HG03354 (cell line): ENCODE data around the gene LAIR2.
"Not testable (repeated sequence)": the region's sequence is repeated elsewhere in the genome, so short reads cannot be mapped to it uniquely, and the experiment has no call there.

ENCODE experiments used
- ATAC-seq: cut with Tn5 transposase; IDR thresholded peaks from one replicate; pipeline ENCODE4 v1.9.1; 2021; ENCODE audit warnings: mild to moderate bottlenecking; ENCODE audit not compliant: unreplicated experiment, poor library complexity, severe bottlenecking

Gene LAIR2

DNA sequence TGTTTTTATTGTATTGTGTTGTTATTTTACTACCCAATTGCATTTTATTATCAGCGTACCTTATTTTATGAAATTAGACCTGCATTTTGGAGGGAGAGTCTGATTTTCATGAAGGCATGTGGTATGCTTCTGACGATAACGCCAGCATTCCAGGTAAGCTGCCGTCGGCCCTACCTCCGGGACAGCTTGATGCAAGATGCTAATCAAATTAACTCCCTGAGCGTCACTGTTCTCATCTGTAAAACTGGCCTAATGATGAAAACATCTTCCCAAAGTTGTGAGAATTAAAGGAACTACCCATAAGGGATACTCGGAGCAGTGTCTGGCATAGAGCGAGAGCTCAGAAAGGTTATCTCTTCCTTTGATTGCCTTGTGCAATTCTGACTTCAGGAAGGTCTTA lies 12.9 kb upstream of the LAIR2 start:
- no peak for ATAC-seq

DNA sequence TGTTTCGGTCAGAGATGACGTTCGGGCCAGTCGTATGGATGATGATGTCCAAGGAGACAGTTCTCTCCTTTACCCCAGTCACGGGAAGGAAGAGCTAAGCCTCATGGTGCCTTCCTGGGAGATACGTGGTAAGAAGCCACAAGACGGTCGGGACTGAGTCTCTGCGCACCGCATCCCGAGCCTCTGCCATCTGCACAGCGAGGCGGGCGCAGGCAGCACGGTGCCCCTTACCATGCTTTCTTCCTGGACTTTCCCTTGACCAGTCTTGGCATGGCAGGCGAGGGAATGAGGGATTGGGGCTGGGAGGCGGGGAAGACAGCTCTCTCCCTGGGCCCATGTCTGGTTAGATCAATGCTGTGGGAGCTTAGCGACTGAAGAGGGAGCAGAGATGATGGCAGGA lies 10.1 kb upstream of the LAIR2 start:
- ATAC-seq: no peak

DNA sequence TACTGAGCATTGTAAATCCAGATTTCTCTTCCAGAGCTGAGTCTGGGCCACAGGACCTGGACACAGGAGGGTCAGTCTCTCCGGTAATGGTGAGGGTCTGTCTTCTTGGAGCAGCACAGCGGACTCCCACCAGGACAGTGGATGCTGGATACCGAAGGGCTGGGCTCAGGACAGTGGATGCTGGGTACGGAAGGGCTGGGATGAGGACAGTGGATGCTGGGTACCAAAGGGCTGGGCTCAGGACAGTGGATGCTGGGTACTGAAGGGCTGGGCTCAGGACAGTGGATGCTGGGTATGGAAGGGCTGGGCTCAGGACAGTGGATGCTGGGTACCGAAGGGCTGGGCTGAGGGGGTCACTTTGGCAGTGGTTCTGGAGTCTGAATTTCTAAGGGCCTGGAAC lies 9.6 kb upstream of the LAIR2 start:
- not testable (repeated sequence) for ATAC-seq

DNA sequence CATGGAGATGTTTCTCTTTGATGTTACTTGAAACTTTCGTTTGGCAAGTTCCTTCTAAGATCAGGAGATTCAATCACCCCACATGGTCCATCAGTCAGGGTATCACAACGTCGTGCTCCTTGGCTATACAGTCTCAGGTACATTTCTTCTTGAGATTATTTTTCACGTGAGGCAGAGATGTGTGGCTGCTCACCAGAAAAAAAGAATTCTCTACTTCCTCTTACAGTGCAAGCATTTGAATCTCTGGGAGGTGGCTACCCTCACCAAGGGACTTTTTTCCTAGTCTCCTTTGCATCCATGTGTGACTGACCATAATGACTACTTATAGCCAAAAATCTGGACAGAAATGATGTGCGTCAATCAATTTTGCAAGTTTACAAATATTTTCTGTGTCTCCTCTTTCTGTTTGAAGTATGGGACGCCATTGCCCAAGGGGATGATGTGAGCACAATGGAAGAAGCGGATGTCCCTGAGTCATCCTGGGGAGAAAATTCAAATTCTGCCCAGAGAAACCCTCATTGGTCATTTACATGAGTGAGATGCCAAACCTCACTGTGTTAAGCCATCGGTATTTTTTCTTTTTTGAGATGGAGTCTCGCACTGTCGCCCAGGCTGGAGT lies 8.6 kb upstream of the LAIR2 start:
- ATAC-seq: no peak

DNA sequence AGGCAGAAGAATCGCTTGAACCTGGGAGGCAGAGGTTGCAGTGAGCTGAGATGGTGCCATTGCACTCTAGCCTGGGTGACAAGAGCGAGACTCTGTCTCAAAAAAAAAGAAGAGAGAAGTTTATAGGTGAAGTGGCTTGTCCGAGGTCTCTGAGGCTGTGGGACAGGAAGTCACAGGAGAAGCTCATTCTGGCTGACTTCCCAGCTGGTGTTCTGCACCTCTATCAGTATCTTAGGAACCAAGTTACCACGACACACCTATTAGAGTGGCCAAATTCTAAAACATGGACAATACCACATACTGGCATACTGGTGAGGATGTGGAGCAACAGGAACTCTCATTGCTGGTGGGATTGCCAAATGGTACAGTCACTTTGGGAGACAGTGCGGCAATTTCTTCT lies 7.3 kb upstream of the LAIR2 start:
- not testable (repeated sequence) for ATAC-seq

DNA sequence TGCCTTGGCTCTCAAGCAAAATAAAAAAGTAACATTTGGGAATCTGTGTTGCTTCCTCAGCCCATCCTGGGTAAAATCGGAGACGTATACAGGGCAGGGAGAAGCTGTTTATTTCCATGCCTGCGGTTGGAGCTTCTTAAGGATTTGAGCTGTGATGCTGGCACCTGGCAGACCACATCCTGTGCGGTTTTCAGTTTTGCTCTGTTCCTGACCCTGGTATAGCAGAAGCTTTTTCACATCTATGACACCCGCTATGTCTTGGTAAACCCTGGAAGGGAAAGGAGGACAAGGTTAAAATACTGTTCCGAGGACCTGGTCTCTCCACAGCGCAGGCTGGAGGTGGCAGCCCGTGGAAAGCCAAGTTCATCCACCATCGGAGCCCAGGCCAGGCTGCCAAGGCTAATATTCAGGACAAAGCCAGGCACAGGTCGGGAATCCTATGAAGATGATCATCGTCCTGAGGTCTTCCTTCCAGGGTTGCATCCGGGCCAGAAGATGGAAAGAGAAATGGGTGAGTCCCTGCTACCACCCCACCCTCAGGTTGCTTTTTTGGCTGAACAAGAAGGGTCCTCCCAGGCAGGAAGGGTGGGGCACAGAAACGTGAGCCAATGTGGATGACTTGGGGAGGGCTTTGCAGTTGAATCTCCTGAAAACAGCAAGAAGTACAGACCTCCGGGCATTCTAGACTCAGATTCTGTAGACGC lies 4.7 kb upstream of the LAIR2 start:
- ATAC-seq: not testable (repeated sequence)

DNA sequence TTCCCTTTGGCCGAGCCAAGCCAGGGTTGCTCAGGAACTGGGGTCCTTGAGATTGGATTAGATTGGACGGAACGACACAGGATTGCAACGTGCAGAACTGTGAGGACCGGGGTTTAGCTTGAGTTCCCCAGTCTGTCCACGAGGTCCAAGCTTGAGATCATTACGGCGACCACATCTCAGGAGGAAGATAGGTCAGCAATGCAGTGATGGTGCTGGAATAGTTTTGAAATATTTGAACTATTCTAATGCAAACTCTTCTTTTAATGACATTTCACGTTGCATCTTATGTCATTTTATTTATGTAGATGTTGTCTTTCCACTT lies 4.2 kb upstream of the LAIR2 start:
- not testable (repeated sequence) for ATAC-seq

DNA sequence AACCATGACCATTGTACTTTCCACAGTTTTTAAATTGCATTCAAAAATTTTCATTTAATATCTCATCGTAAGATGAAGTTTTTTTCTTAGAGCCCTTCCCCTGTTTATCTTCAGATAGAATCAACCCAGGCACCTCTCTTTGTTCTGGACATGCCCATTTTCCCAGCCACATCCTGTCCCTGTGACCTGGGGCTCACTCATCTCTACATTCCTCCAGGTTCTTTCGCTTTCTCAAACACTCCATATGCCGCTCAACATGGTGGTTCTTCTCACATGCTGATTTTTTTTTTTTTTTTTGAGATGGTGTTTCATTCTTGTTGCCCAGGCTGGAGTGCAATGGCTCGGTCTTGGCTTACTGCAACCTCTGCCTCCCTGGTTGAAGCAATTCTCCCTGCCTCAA lies 2.9 kb downstream of the LAIR2 start:
- ATAC-seq: not testable (repeated sequence)

DNA sequence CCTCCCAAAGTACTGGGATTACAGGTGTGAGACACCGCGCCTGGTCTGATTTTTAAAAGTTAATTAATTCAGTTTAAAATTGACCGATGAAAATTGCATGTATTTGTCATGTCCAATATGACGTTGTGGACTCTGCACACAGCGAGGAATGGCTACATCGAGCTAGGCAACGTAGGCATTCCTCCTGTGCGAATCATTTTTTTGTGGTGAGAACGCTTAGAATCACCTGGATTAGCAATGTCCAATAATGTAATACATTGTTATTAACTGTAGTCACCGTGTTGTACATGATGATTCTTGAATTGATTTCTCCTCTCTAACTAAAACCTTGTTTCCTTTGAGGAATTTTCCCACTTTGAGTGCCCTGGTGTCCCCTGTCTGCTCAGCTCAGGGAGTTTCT lies 3.4 kb downstream of the LAIR2 start:
- no peak for ATAC-seq

DNA sequence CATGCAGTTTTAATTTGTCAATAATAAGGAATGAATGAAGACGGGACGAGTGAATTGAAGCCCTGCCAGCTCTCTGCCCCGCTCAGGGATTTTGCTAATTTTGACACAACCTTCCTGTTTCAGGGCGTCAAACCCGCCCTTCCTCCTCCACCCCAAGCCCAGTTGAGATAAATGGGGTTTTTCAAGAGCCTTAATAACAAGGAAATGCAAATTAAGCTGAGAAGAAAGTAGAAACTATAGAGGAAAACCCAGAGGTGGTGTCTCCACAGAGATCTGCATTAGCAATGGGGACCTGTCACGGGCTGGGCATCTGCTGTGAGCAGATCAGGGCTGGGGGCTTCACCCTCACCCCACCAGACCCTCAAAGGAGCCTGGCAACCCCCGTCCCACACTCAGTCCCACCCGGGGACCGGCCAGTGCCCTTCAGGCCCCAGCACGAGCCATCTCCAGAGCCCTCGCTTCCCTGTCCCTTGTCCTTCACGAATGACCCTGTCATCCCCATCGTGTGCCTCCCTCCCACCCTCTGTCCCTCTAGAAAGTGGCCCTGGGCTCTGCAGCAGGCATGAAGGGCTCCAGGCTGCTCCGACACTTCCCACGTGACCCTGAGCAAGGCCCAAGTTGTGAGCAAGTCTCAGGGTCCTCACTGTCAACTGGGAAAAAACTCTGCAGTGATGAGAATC lies 4.5 kb downstream of the LAIR2 start:
- not testable (repeated sequence) for ATAC-seq

DNA sequence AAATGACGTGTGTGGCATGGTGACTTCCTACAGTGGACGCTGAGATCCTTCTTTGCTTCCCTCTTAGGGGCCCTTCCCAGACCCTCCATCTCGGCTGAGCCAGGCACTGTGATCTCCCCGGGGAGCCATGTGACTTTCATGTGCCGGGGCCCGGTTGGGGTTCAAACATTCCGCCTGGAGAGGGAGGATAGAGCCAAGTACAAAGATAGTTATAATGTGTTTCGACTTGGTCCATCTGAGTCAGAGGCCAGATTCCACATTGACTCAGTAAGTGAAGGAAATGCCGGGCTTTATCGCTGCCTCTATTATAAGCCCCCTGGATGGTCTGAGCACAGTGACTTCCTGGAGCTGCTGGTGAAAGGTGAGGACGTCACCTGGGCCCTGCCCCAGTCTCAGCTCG lies 5.2 kb downstream of the LAIR2 start:
- no peak for ATAC-seq

DNA sequence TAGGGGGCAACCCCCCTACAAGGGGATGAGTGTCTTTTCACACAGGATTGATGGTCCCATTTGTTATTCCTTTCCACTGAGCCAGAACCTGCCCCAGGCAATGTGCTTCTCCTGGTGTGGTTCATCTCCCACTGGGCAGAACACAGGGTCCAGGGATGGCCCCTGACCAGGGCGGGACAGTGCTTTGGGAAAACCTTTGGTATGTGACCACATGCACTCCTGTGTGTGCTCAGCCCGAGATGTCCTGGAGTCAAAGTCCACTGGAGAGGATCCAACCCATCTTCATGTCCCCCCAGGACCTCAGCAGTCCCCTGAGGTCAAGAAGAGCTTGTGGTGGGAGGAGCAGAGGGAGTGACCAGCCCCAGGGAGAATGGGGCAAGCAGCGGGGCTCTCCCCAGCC lies 5.9 kb downstream of the LAIR2 start:
- not testable (repeated sequence) for ATAC-seq

DNA sequence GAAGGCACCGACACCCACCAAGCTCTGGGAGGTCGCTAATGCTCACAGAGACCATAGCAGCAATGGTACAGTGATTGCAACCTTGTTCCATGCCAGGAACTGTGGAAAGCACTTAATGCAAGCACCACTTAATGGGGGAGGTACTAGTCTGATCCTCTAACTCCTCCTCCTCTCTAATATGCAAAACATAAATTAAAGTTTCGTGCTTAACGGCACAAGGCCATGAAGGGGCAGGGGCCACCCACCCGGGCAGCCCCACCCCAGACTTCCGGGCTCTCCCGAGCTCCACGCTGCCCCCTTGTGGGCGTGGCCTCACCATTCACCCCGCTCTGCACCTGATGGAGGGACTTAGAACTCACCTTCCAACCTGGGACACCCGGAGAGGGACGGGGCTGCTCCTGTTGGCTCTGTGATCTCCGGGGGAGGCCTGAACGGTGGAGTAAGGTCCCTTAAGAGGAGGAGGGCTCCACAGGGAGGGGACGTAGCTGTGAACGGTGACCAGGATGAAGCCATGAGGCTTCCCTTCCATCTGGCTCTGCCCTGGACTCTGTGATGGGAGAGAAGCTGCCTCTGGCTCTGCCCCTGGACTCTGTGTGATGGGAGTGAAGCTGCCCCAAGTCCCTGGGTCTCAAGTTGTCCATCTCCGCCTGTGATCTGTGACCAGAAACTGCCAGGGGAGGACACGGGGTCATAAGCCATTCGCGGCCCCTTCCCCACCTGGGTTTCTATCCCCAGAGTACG lies 6.7 kb downstream of the LAIR2 start:
- not testable (repeated sequence) for ATAC-seq

DNA sequence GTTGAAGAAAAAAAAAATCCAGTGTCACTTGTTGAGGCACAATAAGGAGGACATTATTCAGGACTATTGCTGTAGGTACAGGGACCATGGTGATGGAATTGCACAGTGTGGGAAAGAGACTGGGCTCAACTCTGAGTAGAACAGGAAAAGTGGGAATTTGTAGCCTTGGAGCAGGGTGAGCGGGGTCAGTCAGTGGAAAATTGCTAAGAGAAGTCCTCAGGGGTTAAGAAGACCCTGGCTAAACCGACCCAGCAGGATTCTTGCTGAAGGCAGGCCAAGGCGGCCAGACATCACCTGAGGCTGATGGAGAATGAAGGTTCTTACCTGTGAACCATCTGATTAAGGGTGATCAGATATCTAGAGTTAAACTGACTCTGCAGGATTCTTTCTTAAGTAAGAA lies 12.5 kb downstream of the LAIR2 start:
- no peak for ATAC-seq

DNA sequence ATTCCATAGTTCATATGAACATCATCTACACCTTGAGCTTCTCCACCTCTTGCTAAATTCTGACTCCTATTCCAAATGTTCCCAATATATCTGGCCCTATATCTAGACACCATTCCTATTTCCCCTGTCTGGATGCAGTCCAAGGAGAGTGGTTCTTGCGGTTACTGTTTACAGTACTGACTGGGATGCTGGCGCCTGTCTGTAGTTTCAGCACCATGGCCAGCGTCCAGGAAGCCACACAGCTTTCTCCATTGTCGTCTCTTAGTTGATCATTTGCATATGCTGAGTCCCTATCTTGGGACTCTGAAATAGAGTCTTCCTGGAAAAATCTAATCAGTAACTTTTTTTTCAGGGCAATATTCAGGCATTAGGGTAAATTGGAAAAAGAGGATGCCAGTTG lies 14.9 kb downstream of the LAIR2 start:
- ATAC-seq: no peak

DNA sequence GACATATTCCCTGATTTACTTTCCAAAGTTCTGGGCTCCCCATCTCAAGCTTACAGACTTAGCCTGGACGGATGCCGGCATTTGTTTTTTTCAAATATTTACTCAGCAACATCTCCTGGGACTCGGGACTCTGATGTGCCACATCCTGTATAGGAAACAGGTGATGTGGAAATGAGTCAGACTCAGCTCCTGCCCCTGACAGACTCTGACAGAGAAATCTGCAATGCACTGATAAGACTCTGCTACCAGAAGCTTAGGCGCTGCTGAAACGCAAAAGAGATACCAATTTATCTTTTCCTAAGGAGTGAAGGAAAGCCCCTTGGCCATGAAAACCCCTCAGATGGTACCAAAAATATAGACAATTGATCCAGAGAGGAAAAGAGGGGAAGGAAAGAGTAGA lies 16.2 kb downstream of the LAIR2 start:
- ATAC-seq: peak; percentile 64

DNA sequence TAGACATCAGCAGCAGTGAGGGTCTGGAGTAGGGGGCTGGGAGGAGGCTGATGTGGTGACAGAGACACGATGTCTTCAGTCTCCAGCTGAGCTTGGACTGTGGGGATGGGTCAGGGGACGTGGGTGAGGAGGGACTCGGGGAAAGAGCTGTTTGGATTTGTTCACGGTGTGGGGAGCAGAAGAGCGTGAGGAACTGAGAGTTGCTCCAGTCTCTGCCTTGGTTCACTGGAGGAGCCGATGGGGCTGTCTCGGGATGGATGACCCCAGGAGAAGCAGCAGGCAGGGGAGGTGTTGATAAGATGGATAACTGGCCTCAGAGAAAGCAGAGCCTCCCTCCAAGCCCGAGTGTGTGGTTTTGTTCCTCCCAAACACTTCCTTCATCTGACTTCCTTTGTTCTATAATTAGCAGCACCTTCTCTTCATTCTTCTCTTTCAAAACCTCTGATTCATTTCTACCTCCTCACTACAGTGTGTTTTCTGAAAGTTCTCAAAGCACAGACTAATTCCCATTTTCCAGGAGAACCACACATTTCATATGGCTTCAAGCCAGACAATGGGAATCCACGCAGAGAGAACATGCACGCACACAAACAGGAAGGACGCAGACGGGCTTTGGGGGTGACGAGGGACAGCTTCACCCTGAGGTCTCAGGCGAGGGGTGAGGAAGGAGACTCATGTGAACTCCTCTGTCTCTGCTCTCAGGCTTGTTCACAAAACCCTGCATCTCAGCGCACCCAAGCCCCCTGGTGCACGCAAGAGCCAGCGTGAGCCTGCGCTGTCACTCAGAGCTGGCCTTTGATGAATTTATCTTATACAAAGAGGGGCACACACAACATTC lies 18.6 kb downstream of the LAIR2 start:
- ATAC-seq: peak; percentile 29

DNA sequence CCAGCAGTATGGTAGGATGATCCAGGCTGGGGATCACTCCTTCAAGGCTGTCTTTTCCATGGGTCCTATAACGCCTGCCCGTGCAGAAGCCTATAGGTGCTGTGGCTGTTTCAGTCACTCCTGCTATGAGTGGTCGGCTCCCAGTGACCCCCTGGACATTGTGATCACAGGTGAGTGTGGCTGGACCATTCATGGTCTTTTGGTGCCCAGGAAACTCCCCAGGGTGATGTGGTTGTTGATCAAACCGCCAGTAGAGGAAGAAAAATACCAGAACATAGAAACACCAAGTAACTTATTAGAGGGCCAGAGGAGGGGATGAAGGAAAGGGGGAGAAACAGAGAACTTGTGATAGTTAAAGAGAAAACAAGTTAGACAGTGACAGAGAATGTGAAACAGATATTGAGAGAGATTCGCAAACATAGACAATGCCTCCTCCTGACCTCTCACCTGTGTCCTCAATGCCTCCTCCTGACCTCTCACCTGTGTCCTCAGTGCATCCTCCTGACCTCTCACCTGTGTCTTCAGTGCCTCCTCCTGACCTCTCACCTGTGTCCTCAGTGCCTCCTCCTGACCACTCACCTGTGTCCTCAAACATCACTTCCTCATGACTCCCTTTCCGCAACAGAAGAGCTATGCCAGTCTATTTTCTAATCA lies 19.4 kb downstream of the LAIR2 start:
- peak; percentile 36 for ATAC-seq

DNA sequence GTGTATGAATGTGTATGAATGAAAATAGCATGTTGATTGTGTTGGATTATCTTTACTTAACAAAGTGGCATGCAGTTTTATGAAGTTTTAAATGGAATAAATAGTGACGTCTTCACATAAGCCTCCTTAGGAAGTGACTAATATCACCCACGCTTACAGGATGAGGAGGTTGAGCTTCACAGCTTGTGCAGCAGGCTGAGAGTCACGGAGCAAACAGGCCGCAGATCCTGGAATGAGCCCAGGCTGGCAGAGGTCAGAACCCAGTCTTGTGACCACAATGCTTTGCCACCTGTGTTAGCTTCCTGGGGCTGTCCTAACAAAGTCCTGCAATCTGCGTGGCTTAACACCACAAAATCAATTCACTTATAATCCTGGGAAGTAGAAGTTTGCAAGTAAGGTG lies 20.8 kb downstream of the LAIR2 start:
- ATAC-seq: no peak
